ENCODE measurements around the gene INVS.
"Not testable (repeated sequence)": the region's sequence is repeated elsewhere in the genome, so short reads cannot be mapped to it uniquely, and the experiment has no call there.

The INVS gene

DNA sequence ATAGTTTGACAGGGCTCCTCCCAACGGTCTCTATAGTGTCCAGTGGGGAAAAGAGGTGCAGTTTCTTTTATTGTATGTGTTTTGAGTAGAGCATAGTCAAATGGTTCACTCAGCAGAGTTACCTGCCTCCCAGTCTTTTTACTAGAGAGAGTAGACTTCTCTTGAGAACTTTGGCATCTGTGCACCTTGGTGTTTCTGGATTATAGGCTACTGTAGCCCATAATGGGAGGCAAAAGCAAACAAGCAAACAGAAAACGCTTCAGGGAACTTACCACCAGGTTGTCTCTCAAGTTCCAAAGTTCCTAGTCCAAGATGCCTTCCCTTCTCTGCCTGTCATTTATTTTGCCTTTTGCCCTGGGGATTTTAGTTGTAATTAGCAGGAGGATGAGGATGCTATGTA lies 26.2 kb downstream of the INVS start:
- no peak for DNase-seq (ENCODE audit: low read depth)

- DNase-seq (ENCODE audit: low read depth), result no peak
Observed at GRCh38 chr9:100125910-100126309, 26.9 kb downstream of the INVS start.

DNA sequence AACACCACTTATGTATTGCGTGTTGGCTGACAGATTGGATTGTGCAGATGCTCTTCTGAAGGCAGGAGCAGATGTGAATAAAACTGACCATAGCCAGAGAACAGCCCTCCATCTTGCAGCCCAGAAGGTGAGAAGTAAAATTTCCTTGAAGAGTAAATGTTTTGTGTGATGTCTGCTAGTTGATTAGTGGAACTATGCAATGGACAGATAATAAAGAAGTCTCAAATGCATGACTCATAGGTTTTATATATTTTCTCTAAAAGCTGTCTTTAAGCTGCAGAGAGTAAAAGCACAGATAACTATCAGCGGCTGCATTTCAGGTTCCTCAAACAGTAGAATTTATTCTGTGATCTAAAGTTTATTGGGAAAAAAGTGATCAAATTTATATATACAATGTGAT lies 27.4 kb downstream of the INVS start:
- no peak for DNase-seq (ENCODE audit: low read depth)

- no peak for DNase-seq (ENCODE audit: low read depth)
Observed at GRCh38 chr9:100129772-100130171, 30.7 kb downstream of the INVS start.

DNA sequence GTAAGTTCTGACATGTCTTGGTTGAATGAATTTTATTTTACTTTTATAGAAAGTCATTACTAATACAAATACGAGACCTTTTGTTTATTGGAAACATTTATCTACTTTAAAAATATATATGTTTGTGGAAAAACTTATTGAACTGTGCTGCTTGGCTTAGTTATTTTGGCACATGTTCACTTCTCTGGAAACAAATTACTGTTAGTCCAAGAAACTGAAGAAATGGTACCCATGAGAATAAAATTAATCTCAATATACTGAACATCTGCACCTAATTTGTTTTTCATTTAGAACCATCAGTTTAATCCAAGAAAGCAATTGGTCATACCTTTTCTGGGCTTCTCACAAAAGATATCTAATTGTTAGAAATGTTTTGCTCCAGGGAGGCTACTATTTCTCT lies 32.2 kb downstream of the INVS start:
- no peak for DNase-seq (ENCODE audit: low read depth)

DNA sequence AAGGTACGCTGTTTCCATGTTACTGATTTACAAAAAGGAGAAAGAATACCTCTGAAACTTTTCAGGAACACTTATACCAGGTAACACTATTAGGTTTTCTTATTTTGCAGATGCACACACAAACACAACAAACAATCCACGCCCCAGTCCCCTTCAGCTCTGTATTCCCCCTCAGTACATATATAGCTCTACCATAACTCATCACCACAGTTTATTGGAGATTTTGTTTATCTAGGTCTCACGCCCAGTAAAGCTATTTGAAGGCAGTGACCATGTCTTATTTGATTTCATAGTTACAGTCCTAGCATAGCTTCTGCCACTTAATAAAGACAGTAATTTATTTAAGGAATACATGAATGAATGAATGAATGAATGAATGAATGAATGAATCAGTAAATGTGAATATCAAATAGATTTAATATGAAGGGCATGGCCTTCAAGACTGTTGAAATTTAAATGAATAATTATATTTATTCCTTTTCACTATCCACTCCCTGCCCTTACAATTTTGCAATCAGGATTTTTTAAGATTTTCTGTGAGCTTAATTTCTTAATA lies 32.9 kb downstream of the INVS start:
- DNase-seq (ENCODE audit: low read depth), result no peak

- no peak for DNase-seq (ENCODE audit: low read depth)
Observed at GRCh38 chr9:100134731-100135130, 35.7 kb downstream of the INVS start.

DNA sequence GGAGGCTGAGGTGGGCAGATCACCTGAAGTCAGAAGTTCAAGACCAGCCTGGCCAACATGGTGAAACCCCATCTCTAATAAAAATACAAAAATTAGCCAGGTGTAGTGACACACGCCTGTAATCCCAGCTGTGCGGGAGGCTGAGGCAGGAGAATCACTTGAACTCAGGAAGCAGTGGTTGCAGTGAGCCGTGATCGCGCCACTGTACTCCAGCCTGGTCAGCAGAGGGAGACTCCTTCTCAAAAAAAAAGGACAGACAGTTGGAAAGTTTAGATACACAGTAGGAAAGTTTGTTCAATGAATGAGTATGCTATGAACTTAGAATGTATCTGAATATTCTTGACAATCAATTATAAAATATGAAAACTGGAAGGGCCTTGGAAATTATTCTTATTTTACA lies 37.8 kb downstream of the INVS start:
- not testable (repeated sequence) for DNase-seq (ENCODE audit: low read depth)

GRCh38 chr9:100140303-100140702 lies 41.3 kb downstream of the INVS start:
- DNase-seq (ENCODE audit: low read depth), result not testable (repeated sequence)

DNA sequence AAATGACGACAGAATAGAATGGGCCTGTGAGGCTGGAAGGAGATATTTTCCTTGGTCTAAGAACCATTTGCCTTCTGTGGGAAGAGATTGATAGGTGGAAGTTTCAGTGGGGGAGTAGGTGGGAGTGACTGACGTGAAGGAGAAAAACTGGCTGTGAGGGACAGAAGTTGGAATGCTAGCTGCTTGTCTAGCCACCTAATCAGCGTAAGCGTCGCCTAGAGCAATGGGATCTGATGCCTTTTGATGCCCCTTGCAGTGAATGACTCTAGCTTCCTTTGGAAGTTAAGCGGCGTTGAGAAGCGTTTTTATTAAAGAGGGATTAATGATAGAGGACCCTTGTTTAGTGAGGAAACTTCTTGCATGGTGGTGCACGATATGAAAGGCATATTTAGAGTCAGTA lies 42.8 kb downstream of the INVS start:
- DNase-seq (ENCODE audit: low read depth), result not testable (repeated sequence)

- not testable (repeated sequence) for DNase-seq (ENCODE audit: low read depth)
Observed at GRCh38 chr9:100145167-100145934, 46.3 kb downstream of the INVS start.

DNA sequence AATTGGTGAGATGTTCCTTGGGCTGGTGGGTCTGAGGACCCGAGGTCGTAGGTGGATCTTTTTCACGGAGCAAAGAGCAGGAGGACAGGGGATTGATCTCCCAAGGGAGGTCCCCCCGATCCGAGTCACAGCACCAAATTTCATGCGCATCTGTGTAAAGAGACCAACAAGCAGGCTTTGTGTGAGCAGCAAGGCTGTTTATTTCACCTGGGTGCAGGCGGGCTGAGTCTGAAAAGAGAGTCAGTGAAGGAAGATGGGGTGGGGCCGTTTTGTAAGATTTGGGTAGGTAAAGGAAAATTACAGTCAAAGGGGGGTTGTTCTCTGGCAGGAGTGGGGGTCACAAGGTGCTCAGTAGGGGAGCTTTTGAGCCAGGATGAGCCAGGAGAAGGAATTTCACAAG lies 46.9 kb downstream of the INVS start:
- not testable (repeated sequence) for DNase-seq (ENCODE audit: low read depth)

DNA sequence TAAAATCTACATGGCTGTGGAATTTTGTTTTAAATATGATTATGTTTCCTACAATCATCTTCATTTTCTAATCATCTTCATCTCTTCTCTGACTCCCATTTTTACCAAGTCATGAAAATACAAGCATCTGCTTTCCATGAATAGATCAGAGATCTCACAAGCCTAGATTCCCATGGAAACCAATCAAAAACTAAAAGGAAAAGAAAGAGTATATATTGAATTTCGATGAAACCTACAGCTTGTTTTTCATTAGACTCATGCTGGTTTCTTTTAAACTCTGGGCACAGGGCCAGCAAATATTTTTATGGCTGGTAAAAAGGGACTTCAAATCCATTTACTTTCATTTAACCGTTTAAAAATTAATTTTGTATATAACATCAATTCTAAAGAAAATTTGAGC lies 51.2 kb downstream of the INVS start:
- no peak for DNase-seq (ENCODE audit: low read depth)

GRCh38 chr9:100160021-100160420 lies 61.0 kb downstream of the INVS start:
- DNase-seq (ENCODE audit: low read depth), result no peak

DNA sequence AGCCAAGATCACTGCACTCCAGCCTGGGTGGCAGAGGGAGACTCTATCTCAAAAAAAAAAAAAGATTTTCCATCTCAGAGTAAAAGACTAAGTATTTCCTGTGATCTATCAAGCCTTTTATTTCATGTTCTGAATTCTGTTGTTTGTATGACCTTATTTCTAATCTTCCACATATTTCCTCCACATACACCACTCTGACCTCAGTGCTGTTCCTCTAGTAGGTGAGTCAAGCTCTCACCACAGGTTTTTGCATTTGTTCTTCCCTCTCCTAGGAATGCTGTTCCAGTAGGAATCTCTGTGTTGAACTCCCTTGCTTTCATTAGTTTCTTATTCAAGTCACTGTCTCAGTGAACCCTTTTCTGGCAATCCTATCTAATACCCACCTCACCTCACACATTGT lies 68.1 kb downstream of the INVS start:
- DNase-seq (ENCODE audit: low read depth), result no peak

DNA sequence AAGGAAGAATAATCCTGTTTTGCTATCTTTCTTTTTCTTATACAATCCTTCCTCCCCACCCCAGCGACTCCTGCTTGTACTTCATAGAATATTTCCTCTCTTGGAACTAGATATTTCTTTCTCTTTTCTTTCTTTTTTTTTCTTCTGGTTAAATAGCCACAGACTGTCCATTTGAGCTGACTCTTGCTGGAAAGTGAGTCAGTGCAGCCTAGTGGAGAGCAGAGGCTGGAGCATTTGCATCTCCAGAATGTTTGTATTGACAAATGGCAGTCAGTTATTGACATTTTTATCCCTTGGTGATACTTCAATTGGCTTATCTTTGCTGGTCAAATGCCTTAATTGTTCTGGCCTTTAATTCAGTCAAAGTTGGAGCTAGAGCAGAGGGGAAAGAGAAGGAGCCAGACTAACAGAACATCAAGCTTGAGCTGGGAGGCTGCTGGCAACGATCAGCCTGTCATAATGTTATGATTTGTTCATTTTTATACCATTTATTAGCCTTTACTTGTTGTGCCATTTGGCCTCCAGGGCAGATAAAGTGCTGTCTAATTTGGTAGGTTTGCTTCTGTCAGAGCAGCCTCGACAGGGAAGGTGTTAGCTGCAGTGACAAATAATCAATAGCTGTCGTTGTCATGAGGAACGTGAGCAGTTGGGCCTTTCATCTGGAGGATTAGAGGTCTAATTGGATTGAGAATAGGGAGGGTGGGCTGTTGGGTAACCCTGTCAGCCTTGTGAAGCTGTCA lies 69.0 kb downstream of the INVS start:
- no peak for DNase-seq (ENCODE audit: low read depth)

GRCh38 chr9:100170085-100170484 lies 71.0 kb downstream of the INVS start:
- no peak for DNase-seq (ENCODE audit: low read depth)

GRCh38 chr9:100170556-100170955 lies 71.5 kb downstream of the INVS start:
- DNase-seq (ENCODE audit: low read depth), result no peak

- no peak for DNase-seq (ENCODE audit: low read depth)
Observed at GRCh38 chr9:100186356-100186755, 87.3 kb downstream of the INVS start.

- DNase-seq (ENCODE audit: low read depth), result no peak
Observed at GRCh38 chr9:100190339-100190738, 91.3 kb downstream of the INVS start.

GRCh38 chr9:100191264-100191663 lies 92.2 kb downstream of the INVS start:
- no peak for DNase-seq (ENCODE audit: low read depth)

DNA sequence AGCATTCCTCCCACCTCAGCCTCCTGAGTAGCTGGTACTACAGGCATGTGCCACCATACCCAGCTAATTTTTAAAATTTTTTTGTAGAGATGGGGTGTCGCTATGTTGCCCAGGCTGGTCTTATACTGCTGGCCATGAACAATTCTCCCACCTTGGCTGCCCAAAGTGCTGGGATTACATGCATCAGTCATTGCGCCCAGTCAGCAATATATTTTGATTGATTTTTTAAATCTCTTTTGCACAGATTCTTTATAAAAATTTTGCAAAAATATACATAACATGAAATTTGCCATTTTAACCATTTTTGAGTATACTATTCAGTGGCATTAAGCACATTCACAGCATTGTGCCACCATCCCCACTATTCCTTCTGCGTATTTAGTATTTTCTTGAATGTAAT lies 94.0 kb downstream of the INVS start:
- no peak for DNase-seq (ENCODE audit: low read depth)

GRCh38 chr9:100196215-100196614 lies 97.2 kb downstream of the INVS start:
- DNase-seq (ENCODE audit: low read depth), result no peak

All from T follicular helper cell (primary cell).